SK-N-MC (cell line): ENCODE results near the gene LSM14A.

Experiments
- EZH2 ChIP-seq: fragments of 200-600 bp; sonication (generic); IDR thresholded peaks from one replicate; pipeline ENCODE4 v1.6.1; 2017; ENCODE audit warnings: antibody characterized with exemption
- POLR2AphosphoS5 ChIP-seq: IDR thresholded peaks from 2 replicates; pipeline ENCODE4 v1.6.1; 2012; ENCODE audit warnings: mild to moderate bottlenecking, low read depth, low read length, borderline replicate concordance

DNA sequence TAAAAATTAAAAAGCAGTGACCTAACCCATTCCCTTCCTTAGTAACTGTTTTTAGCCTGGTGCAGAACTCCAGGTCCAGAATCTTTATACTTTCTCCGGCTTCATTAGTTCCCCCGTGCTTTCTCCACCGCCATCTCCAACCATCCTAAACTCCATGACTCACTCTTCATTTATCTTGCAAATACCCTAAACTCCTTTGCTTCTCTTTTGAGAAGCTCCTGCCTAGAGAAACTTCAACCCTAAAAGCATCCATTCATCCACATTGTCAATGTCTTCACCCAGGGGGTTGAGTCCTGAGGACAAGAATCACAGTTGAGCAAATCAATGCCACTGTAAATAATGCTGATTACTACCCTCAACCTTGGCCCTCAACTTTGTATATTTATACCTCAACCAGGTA, 65.0 kb downstream of the LSM14A start:
- TF ChIP-seq EZH2 = no peak
- TF ChIP-seq POLR2AphosphoS5 = no peak; the same call in 1 of the 2 replicates
